ENCODE measurements around the gene ANKRD10. TPM values are rescaled to one million over a fixed set of nuclear protein-coding genes. Genes with fewer than 3 reads are reported as not detected.
A peak's percentile ranks its signal among the peaks of the same experiment; 100 is the strongest.

Gene ANKRD10
- total RNA-seq, 1 experiment from 2014 or later: 35.9 TPM

DNA sequence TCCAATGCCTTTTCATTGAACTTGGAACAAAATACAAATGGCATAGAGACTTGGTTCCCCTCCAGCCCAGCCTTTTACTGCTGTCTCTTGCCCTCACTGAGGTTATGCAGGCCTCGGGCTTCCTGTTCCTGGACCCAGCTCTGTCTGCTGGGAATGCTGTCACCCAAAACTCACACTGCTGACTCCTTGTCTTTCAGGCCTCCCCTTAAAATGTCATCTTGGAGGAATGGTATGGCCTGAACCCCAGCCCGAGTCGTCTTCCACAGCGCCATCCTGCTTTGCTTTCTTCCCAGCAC is 9.7 kb upstream of the ANKRD10 start:
- H3K27me3 ChIP-seq: peaks cover 2% of the 10 kb centered on the region; the same call in 1 of the 2 replicates
- DNase-seq: no peak
- no peaks in the 10 kb centered on the region for H3K9me3 ChIP-seq
- H3K36me3 ChIP-seq: no peaks in the 10 kb centered on the region
- no peak overlapping the region for H3K4me3 ChIP-seq

- no peak for DNase-seq
- H3K4me3 ChIP-seq: no peak overlapping the region
- H3K9me3 ChIP-seq: no peaks in the 10 kb centered on the region
- H3K27me3 ChIP-seq: peaks cover 2% of the 10 kb centered on the region; the same call in 1 of the 2 replicates
- no peaks in the 10 kb centered on the region for H3K36me3 ChIP-seq
Observed at GRCh38 chr13:110923777-110924638, 9.1 kb upstream of the ANKRD10 start.

GRCh38 chr13:110923086-110923485 is 8.2 kb upstream of the ANKRD10 start:
- no peak for DNase-seq
- Histone ChIP-seq H3K36me3 (no peaks in the 10 kb centered on the region), H3K27me3 (peaks cover 2% of the 10 kb centered on the region; the same call in 1 of the 2 replicates), H3K9me3 (no peaks in the 10 kb centered on the region), H3K4me3 (no peak overlapping the region)

- no peak for DNase-seq
- H3K9me3 ChIP-seq: no peaks in the 10 kb centered on the region
- H3K27me3 ChIP-seq: peaks cover 2% of the 10 kb centered on the region; the same call in 1 of the 2 replicates
- no peak overlapping the region for H3K4me3 ChIP-seq
- no peaks in the 10 kb centered on the region for H3K36me3 ChIP-seq
Observed at GRCh38 chr13:110922506-110922905, 7.6 kb upstream of the ANKRD10 start.

DNA sequence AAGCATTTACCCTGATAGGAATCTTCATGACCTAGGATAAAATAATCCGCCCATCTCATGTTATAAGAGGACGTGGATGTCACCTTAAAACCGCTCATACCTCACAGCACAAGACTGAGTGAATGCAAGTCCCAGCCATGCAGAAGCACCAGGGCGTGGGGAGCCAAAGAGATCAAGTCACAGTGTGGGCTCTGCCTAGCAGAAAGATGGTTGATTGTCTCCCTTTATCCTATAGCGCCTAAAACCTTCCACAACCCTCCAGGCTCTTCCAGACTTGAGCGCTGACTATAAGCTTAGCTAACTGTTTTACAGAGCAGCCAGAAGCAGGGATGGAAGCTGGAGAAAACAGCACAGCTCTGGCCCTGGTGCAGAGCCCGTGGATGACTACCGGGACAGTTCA is 6.8 kb upstream of the ANKRD10 start:
- no peaks in the 10 kb centered on the region for H3K27me3 ChIP-seq
- DNase-seq: no peak
- H3K4me3 ChIP-seq: no peak overlapping the region
- no peaks in the 10 kb centered on the region for H3K36me3 ChIP-seq
- no peaks in the 10 kb centered on the region for H3K9me3 ChIP-seq

DNA sequence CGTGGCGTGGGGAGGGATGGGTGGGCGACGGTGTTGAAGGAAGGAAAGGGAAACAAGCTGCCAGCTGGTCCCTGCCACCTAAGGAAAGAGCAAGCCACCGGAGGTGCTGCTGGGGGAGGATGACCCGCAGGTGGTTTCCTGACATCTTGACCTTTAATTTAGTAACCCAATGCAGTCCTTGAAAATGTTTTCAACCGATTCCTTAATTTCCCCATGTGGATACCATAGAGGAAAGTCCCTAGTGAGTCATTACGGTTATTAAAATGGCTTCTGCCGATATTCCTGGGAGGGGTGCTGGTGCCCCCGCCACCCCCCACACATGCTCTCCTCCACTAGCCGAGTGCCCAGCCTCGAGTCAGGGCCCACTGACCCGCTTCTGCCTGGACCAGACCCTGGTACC is 6.3 kb upstream of the ANKRD10 start:
- Histone ChIP-seq H3K27me3 (no peaks in the 10 kb centered on the region), H3K36me3 (no peaks in the 10 kb centered on the region), H3K9me3 (no peaks in the 10 kb centered on the region), H3K4me3 (no peak overlapping the region)
- no peak for DNase-seq

DNA sequence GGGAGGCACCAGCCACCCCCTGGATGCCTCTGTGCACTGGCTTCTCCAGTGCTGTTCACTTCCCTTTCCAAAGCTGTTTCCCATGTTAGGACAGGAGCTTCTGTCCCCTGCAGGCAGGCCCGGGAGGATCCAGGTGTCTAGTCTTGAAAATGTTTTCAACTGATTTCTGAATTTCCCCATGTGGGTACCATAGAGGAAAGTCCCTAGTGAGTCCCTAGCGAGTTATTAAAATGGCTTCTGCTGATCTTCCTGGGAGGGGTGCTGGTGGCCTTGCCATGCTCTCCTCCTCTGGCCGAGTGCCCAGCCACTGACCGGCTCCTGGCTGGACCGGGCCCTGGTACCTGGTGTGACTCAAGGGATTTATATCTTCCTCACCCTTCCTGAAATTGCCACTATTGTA is 5.2 kb upstream of the ANKRD10 start:
- Histone ChIP-seq H3K4me3 (no peak overlapping the region), H3K9me3 (no peaks in the 10 kb centered on the region), H3K36me3 (no peaks in the 10 kb centered on the region), H3K27me3 (no peaks in the 10 kb centered on the region)
- no peak for DNase-seq

GRCh38 chr13:110916301-110917142 is 1.7 kb upstream of the ANKRD10 start:
- H3K9me3 ChIP-seq: no peaks in the 10 kb centered on the region
- H3K4me3 ChIP-seq: peak overlapping the region; percentile 64
- no peak for DNase-seq
- peaks cover 5% of the 10 kb centered on the region for H3K36me3 ChIP-seq
- H3K27me3 ChIP-seq: no peaks in the 10 kb centered on the region

DNA sequence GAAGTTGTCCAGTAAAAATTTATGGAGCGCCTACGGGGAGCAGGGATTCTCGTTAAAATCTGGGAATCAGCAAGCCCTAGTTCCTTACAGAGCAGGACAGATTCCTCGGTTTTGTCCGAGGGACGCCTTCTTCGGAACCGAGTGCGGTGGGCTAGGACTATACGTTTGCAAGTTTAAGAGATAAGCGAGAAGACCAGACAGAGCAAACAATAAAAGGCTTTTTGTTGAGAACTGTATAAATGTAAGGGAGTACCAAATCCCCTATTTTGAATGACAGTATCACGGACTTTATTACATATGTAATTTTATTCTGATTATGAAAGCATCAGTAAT is 971 bp upstream of the ANKRD10 start:
- no peaks in the 10 kb centered on the region for H3K27me3 ChIP-seq
- peaks cover 12% of the 10 kb centered on the region for H3K36me3 ChIP-seq
- no peak for DNase-seq
- peak overlapping the region; percentile 64 for H3K4me3 ChIP-seq
- no peaks in the 10 kb centered on the region for H3K9me3 ChIP-seq

DNA sequence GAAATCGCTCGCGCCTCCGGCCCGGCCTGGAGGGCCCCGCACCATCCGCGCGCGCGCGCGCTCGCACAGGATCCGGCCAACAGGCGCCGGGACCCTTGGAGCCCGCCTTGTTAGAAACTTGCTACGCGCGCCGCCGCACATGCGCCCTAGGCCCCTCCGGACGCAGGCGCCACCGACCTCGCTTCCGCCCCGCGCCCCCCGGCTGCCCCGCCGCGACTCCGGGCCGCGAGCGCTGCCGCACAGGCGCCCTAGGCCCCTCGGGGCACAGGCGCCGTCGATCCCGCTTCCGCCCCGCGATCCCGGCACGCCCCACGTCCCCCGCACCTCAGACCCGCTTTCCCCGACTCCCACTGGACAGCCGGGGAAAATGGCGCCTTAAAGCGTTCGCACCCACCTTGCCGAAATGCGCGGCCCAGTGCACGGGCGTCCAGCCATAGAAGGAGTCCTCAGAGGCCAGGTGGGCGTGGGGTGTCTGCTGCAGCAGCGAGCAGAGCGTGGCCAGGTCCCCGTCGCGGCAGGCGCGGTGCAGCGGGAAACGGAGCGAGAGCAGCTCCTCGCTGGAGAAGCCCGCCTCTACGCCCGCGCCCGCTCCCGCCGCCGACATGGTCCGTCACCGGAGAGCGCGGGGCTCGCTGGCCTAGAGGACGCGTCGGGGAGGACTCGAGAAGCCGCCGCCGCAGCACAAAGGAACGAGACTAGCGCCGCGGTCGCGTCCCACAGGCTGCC is 375 bp downstream of the ANKRD10 start:
- no peaks in the 10 kb centered on the region for H3K9me3 ChIP-seq
- H3K36me3 ChIP-seq: peaks cover 25% of the 10 kb centered on the region
- DNase-seq: peak; percentile 77
- H3K27me3 ChIP-seq: no peaks in the 10 kb centered on the region
- H3K4me3 ChIP-seq: peak overlapping the region; percentile 100

GRCh38 chr13:110914081-110914330 is 863 bp downstream of the ANKRD10 start:
- no peak for DNase-seq
- H3K9me3 ChIP-seq: no peaks in the 10 kb centered on the region
- peak overlapping the region; percentile 100 for H3K4me3 ChIP-seq
- H3K36me3 ChIP-seq: peaks cover 30% of the 10 kb centered on the region
- H3K27me3 ChIP-seq: no peaks in the 10 kb centered on the region

GRCh38 chr13:110913322-110914080 is 1.4 kb downstream of the ANKRD10 start:
- H3K27me3 ChIP-seq: no peaks in the 10 kb centered on the region
- no peaks in the 10 kb centered on the region for H3K9me3 ChIP-seq
- DNase-seq: no peak
- peaks cover 35% of the 10 kb centered on the region for H3K36me3 ChIP-seq
- peak overlapping the region; percentile 100 for H3K4me3 ChIP-seq

DNA sequence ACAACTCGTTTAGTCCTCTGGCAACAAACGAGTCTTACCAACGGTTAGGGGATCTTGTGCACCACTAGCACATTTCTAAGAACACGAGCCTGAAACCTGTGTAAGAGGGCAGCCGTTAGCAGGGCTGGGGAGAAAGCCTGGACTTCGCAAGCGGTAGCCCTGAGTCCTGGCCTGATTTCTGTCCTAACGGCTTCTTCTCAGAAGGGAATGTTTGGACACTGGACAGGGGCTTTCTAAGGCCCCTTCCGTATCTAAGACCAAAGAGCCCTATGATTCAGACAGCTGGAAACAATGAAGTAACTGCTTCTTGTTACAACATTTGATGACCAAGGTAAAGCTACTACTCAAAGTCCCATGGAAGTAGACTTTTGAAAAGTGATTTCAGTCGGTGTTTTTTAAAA is 2.2 kb downstream of the ANKRD10 start:
- Histone ChIP-seq H3K9me3 (no peaks in the 10 kb centered on the region), H3K27me3 (no peaks in the 10 kb centered on the region), H3K36me3 (peaks cover 40% of the 10 kb centered on the region), H3K4me3 (peak overlapping the region; percentile 100)
- peak; percentile 36 for DNase-seq

DNA sequence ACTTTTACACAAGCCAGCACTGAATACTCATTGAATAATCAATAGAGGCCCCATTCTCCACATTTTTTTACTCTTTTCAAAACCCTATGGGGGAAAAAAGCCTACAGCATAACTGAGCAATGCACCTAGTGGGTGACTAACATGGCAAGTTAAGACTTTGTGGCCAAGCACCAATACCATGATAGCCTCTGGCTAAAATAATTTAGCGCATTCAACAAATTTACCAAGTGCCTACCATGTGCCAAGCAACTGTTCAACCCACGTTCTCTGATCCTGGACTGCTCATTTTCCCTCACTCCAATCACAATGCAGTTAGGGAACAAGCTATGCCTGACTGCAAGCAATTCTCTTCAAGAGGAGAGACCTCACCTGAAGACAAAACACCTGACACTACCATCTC is 3.0 kb downstream of the ANKRD10 start:
- Histone ChIP-seq H3K36me3 (peaks cover 43% of the 10 kb centered on the region), H3K4me3 (peak overlapping the region; percentile 100), H3K9me3 (no peaks in the 10 kb centered on the region), H3K27me3 (no peaks in the 10 kb centered on the region)
- peak; percentile 16 for DNase-seq

GRCh38 chr13:110910013-110910890 is 4.6 kb downstream of the ANKRD10 start:
- Histone ChIP-seq H3K27me3 (no peaks in the 10 kb centered on the region), H3K4me3 (no peak overlapping the region), H3K36me3 (peaks cover 59% of the 10 kb centered on the region), H3K9me3 (no peaks in the 10 kb centered on the region)
- DNase-seq: no peak
